Thyroid gland (tissue), 4 donors: ENCODE results near the gene CRTAC1.

Experiments
- POLR2A ChIP-seq, 2 donors: fragments of 450-650 bp; IDR thresholded peaks; one replicate each; pipeline ENCODE4 v1.6.1; 2017; ENCODE audit warnings: antibody characterized with exemption in 2 of 2, mild to moderate bottlenecking in 2 of 2, moderate library complexity in 1 of 2
- TF ChIP-seq, protein P1 (sequence below), 6 experiments: fragments of 200-600 bp in 3 of 6; fragments of 450-650 bp in 3 of 6; sonication (generic) in 3 of 6; IDR thresholded peaks; one replicate each; pipeline ENCODE4 v1.5.1; 2016 to 2019; ENCODE audit warnings: antibody characterized with exemption in 6 of 6, mild to moderate bottlenecking in 2 of 6, inconsistent platforms in 1 of 6, moderate library complexity in 1 of 6

GRCh38 chr10:97851341-97852001, 178.9 kb downstream of the CRTAC1 start:
- TF ChIP-seq, protein P1, sequence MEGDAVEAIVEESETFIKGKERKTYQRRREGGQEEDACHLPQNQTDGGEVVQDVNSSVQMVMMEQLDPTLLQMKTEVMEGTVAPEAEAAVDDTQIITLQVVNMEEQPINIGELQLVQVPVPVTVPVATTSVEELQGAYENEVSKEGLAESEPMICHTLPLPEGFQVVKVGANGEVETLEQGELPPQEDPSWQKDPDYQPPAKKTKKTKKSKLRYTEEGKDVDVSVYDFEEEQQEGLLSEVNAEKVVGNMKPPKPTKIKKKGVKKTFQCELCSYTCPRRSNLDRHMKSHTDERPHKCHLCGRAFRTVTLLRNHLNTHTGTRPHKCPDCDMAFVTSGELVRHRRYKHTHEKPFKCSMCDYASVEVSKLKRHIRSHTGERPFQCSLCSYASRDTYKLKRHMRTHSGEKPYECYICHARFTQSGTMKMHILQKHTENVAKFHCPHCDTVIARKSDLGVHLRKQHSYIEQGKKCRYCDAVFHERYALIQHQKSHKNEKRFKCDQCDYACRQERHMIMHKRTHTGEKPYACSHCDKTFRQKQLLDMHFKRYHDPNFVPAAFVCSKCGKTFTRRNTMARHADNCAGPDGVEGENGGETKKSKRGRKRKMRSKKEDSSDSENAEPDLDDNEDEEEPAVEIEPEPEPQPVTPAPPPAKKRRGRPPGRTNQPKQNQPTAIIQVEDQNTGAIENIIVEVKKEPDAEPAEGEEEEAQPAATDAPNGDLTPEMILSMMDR (IDR thresholded peaks at IDR 0.05) = no peak
- no peak for TF ChIP-seq POLR2A (IDR thresholded peaks at IDR 0.05)
